Sigmoid colon (tissue), 4 donors: ENCODE data around the gene R3HDM2.

Experiments
- CTCF ChIP-seq, 4 experiments: fragments of 450-650 bp in 3 of 4; fragments of 200-600 bp in 1 of 4; IDR thresholded peaks; one replicate each; pipeline ENCODE4 v1.5.1; 2016 to 2019; ENCODE audit warnings: antibody characterized with exemption in 4 of 4, mild to moderate bottlenecking in 3 of 4, moderate library complexity in 2 of 4
- EP300 ChIP-seq, 4 donors: sonication (generic); formaldehyde crosslinking; IDR thresholded peaks; one replicate each; pipeline ENCODE4 v1.6.1; 2017; ENCODE audit warnings: antibody characterized with exemption in 4 of 4
- POLR2A ChIP-seq, 2 donors: fragments of 450-650 bp; IDR thresholded peaks; one replicate each; pipeline ENCODE4 v1.6.1; 2016; ENCODE audit warnings: antibody characterized with exemption in 2 of 2, mild to moderate bottlenecking in 2 of 2, moderate library complexity in 2 of 2
- POLR2AphosphoS5 ChIP-seq, 4 donors: sonication (generic); formaldehyde crosslinking; IDR thresholded peaks; one replicate each; pipeline ENCODE4 v1.6.1; 2017; ENCODE audit warnings: antibody characterized with exemption in 4 of 4

GRCh38 chr12:57367121-57367520 is 63.7 kb downstream of the R3HDM2 start:
- TF ChIP-seq POLR2AphosphoS5 (IDR thresholded peaks at IDR 0.05) = no peak
- no peak for TF ChIP-seq CTCF (IDR thresholded peaks at IDR 0.05)
- TF ChIP-seq POLR2A (IDR thresholded peaks at IDR 0.05) = no peak
- no peak for TF ChIP-seq EP300 (IDR thresholded peaks at IDR 0.05)
